Measurements from ENCODE around the gene CLCN3.
"Not testable (repeated sequence)": the region's sequence is repeated elsewhere in the genome, so short reads cannot be mapped to it uniquely, and the experiment has no call there.

The CLCN3 gene

DNA sequence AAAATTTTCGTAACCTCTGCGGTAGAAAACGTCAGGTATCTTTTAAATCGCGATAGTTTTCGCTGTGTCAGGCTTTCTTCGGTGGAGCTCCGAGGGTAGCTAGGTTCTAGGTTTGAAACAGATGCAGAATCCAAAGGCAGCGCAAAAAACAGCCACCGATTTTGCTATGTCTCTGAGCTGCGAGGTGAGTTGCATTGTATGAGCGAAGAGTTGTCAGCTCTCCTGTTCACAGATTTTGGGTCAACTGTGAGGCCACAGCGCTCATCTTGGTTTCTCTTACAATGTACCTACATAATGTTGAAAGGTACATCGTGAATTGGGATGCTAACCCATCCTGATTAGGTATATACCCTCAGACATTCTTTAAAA, 486 bp downstream of the CLCN3 start:
- no peaks in the 10 kb centered on the region for H3K27me3 ChIP-seq (replicated peaks; ENCODE audit: control insufficient read depth, insufficient read depth, low read length)
- peak overlapping the region; percentile 71 for H3K4me3 ChIP-seq (replicated peaks; ENCODE audit: low read depth, low read length)
- DNase-seq (ENCODE audit: extremely low read depth, insufficient read length), result no peak
- TF ChIP-seq, protein P1, sequence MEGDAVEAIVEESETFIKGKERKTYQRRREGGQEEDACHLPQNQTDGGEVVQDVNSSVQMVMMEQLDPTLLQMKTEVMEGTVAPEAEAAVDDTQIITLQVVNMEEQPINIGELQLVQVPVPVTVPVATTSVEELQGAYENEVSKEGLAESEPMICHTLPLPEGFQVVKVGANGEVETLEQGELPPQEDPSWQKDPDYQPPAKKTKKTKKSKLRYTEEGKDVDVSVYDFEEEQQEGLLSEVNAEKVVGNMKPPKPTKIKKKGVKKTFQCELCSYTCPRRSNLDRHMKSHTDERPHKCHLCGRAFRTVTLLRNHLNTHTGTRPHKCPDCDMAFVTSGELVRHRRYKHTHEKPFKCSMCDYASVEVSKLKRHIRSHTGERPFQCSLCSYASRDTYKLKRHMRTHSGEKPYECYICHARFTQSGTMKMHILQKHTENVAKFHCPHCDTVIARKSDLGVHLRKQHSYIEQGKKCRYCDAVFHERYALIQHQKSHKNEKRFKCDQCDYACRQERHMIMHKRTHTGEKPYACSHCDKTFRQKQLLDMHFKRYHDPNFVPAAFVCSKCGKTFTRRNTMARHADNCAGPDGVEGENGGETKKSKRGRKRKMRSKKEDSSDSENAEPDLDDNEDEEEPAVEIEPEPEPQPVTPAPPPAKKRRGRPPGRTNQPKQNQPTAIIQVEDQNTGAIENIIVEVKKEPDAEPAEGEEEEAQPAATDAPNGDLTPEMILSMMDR (IDR thresholded peaks at IDR 0.05; ENCODE audit: insufficient read depth, low read length, poor library complexity, severe bottlenecking), result no peak
- no peaks in the 10 kb centered on the region for H3K36me3 ChIP-seq (ENCODE audit: control insufficient read depth, insufficient read depth, low read length)

DNA sequence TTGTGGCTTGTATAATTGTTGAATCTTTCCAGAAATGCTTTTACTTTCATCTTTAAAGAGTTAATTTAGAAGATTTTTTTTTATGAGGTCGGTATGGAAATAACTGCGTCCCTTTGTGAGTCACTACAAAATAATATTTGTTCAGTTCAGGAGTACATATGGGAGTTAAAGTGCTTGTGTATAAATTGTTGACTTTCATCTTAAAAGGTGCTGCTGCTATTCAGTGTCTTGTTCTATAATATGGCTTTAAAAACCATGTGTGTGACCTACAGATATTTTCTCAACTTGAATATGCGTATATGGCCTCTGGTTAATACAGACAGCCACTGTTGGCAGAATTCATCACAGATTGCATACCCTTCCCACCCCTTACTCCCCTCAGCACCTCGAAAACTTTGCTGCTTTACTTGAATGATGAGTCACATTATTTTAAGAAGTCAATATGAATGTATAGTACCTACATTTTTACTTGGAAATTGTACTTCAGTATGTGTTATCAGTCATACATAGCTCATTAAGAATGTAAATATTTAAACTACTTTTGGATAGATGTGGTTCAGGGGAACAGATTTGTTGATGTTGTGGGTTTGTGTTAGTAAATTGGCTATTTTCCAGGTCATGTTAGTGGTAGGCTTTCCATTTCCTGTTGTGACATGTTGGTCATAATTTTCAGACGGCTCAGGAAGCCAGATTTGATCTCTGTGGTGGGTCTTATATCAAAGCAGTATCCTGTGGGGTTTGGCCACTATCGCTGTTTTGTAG, 1.5 kb downstream of the CLCN3 start:
- TF ChIP-seq, protein P1 (IDR thresholded peaks at IDR 0.05; ENCODE audit: insufficient read depth, low read length, poor library complexity, severe bottlenecking), result no peak
- Histone ChIP-seq H3K4me3 (replicated peaks; ENCODE audit: low read depth, low read length) (peak overlapping the region; percentile 71), H3K27me3 (replicated peaks; ENCODE audit: control insufficient read depth, insufficient read depth, low read length) (no peaks in the 10 kb centered on the region), H3K36me3 (ENCODE audit: control insufficient read depth, insufficient read depth, low read length) (no peaks in the 10 kb centered on the region)
- peak; percentile 19 for DNase-seq (ENCODE audit: extremely low read depth, insufficient read length)

DNA sequence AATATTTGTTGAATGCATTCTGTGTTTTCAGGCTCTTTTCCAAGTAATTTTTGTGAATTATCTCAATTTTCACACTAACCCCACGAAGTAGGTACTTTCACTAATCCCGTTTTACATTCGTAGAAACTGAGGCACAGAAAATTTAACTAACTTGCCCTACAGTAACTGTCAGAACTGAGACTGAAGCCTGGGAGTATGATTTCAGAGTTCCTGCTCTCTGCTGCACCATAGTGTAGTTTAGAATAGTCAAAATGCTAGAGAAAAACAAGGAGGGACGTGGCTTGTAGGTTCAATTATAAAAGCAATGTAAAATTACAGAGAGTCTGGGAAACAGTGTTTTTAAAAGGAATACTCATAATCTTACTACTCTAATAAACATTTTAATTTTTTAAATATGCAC, 2.2 kb downstream of the CLCN3 start:
- no peak for DNase-seq (ENCODE audit: extremely low read depth, insufficient read length)
- TF ChIP-seq, protein P1 (IDR thresholded peaks at IDR 0.05; ENCODE audit: insufficient read depth, low read length, poor library complexity, severe bottlenecking), result no peak
- peak overlapping the region; percentile 71 for H3K4me3 ChIP-seq (replicated peaks; ENCODE audit: low read depth, low read length)
- no peaks in the 10 kb centered on the region for H3K27me3 ChIP-seq (replicated peaks; ENCODE audit: control insufficient read depth, insufficient read depth, low read length)
- H3K36me3 ChIP-seq (ENCODE audit: control insufficient read depth, insufficient read depth, low read length), result no peaks in the 10 kb centered on the region

DNA sequence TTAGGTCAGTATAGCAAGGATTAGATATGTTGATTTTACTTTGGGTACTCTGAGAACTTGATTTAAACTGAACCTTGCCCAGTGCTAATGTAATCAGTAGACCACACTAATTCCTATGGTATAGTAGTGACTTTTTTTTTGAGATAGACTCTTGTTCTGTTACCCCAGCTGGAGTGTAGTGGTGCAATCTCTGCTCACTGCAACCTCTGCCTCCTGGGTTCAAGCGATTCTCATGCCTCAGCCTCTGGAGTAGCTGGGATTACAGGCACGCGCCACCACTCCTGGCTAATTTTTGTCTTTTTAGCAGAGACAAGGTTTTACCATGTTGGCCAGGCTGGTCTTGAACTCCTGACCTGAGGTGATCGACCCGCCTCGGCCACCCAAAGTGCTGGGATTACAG, 3.6 kb downstream of the CLCN3 start:
- H3K36me3 ChIP-seq (ENCODE audit: control insufficient read depth, insufficient read depth, low read length); H3K4me3 ChIP-seq (replicated peaks; ENCODE audit: low read depth, low read length); H3K27me3 ChIP-seq (replicated peaks; ENCODE audit: control insufficient read depth, insufficient read depth, low read length); DNase-seq (ENCODE audit: extremely low read depth, insufficient read length): not testable (repeated sequence)

DNA sequence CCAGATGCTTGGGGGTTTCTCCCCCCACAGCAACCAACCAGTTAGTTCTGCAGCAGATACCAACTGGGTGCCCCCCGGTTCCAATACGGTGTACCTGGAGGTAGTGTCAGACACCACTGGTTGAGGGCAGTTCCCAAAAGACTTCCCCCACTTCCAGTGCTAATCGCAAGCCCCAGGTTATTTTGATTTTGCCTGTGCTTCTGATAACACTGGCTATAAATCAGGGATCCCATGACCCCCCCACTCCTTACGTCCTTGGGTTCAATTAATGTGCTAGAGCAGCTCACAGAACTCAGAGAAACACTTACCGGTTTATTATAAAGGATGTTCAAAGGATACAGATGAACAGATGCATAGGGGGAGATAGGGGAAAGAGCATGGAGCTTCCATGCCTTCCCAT, 5.5 kb downstream of the CLCN3 start:
- DNase-seq (ENCODE audit: extremely low read depth, insufficient read length), result no peak
- no peaks in the 10 kb centered on the region for H3K27me3 ChIP-seq (replicated peaks; ENCODE audit: control insufficient read depth, insufficient read depth, low read length)
- no peaks in the 10 kb centered on the region; the same call in 1 of the 2 replicates for H3K36me3 ChIP-seq (ENCODE audit: control insufficient read depth, insufficient read depth, low read length)
- TF ChIP-seq, protein P1 (IDR thresholded peaks at IDR 0.05; ENCODE audit: insufficient read depth, low read length, poor library complexity, severe bottlenecking), result no peak
- no peak overlapping the region for H3K4me3 ChIP-seq (replicated peaks; ENCODE audit: low read depth, low read length)

- TF ChIP-seq, protein P1 (IDR thresholded peaks at IDR 0.05; ENCODE audit: insufficient read depth, low read length, poor library complexity, severe bottlenecking), result no peak
- no peak for DNase-seq (ENCODE audit: extremely low read depth, insufficient read length)
- no peak overlapping the region for H3K4me3 ChIP-seq (replicated peaks; ENCODE audit: low read depth, low read length)
- no peaks in the 10 kb centered on the region for H3K27me3 ChIP-seq (replicated peaks; ENCODE audit: control insufficient read depth, insufficient read depth, low read length)
- no peaks in the 10 kb centered on the region; the same call in 1 of the 2 replicates for H3K36me3 ChIP-seq (ENCODE audit: control insufficient read depth, insufficient read depth, low read length)
Observed at GRCh38 chr4:169626331-169627282, 6.2 kb downstream of the CLCN3 start.
